IPS-18a (cell line): ENCODE data around the gene TRMT1.
A peak's percentile ranks its signal among the peaks of the same experiment; 100 is the strongest.

Experiments
- H3K27ac ChIP-seq: one replicate; pipeline ENCODE4 v1.5.1; 2013; ENCODE audit warnings: low read length
- H3K27me3 ChIP-seq: one replicate; pipeline ENCODE4 v1.6.1; 2013; ENCODE audit warnings: mild to moderate bottlenecking, low read length; ENCODE audit not compliant: control insufficient read depth, insufficient read depth
- H3K36me3 ChIP-seq: one replicate; pipeline ENCODE4 v1.6.1; 2013; ENCODE audit warnings: low read depth, low read length; ENCODE audit not compliant: control insufficient read depth
- H3K4me1 ChIP-seq: one replicate; pipeline ENCODE4 v1.6.1; 2013; ENCODE audit warnings: low read depth, low read length; ENCODE audit not compliant: control insufficient read depth
- H3K4me3 ChIP-seq: one replicate; pipeline ENCODE4 v1.5.1; 2013; ENCODE audit warnings: low read length
- H3K9ac ChIP-seq: one replicate; pipeline ENCODE4 v1.6.1; 2013; ENCODE audit warnings: mild to moderate bottlenecking, low read length, moderate library complexity
- H3K9me3 ChIP-seq: one replicate; pipeline ENCODE4 v1.6.1; 2013; ENCODE audit warnings: low read depth, low read length; ENCODE audit not compliant: control insufficient read depth

Gene TRMT1

GRCh38 chr19:13102666-13103580 is 13.6 kb downstream of the TRMT1 start, which contains the start of gene LYL1:
LYL1 (minus strand) TSS chr19:13102858; CDS start chr19:13101171, 1,687 bp downstream.
- H3K9me3 ChIP-seq = no peaks in the 10 kb centered on the region
- peaks cover 54% of the 10 kb centered on the region for H3K27me3 ChIP-seq
- H3K4me3 ChIP-seq = peak within 1 kb of the TSS; percentile 33
- no peak within 1 kb of the TSS for H3K9ac ChIP-seq
- no peak within 1 kb of the TSS for H3K27ac ChIP-seq
- peaks cover 5% of the 10 kb centered on the region for H3K36me3 ChIP-seq
- peaks cover 4% of the 10 kb centered on the region for H3K4me1 ChIP-seq

- Histone ChIP-seq H3K4me1 (peaks cover 4% of the 10 kb centered on the region), H3K9me3 (no peaks in the 10 kb centered on the region), H3K27me3 (peaks cover 60% of the 10 kb centered on the region), H3K4me3 (peak overlapping the region; percentile 33), H3K36me3 (peaks cover 1% of the 10 kb centered on the region), H3K27ac (no peak overlapping the region), H3K9ac (no peak overlapping the region)
Observed at GRCh38 chr19:13102416-13102665, 14.2 kb downstream of the TRMT1 start.

GRCh38 chr19:13101590-13102415 is 14.7 kb downstream of the TRMT1 start:
- H3K4me3 ChIP-seq = peak overlapping the region; percentile 33
- no peak overlapping the region for H3K27ac ChIP-seq
- H3K4me1 ChIP-seq = peaks cover 4% of the 10 kb centered on the region
- no peaks in the 10 kb centered on the region for H3K36me3 ChIP-seq
- H3K9me3 ChIP-seq = no peaks in the 10 kb centered on the region
- no peak overlapping the region for H3K9ac ChIP-seq
- peaks cover 65% of the 10 kb centered on the region for H3K27me3 ChIP-seq

GRCh38 chr19:13100841-13101589 is 15.5 kb downstream of the TRMT1 start:
- peaks cover 4% of the 10 kb centered on the region for H3K4me1 ChIP-seq
- H3K27me3 ChIP-seq = peaks cover 73% of the 10 kb centered on the region
- H3K36me3 ChIP-seq = no peaks in the 10 kb centered on the region
- no peak overlapping the region for H3K27ac ChIP-seq
- no peaks in the 10 kb centered on the region for H3K9me3 ChIP-seq
- H3K9ac ChIP-seq = no peak overlapping the region
- H3K4me3 ChIP-seq = no peak overlapping the region

- no peaks in the 10 kb centered on the region for H3K36me3 ChIP-seq
- H3K9me3 ChIP-seq = no peaks in the 10 kb centered on the region
- no peak overlapping the region for H3K9ac ChIP-seq
- H3K4me1 ChIP-seq = peaks cover 4% of the 10 kb centered on the region
- H3K27me3 ChIP-seq = peaks cover 82% of the 10 kb centered on the region
- no peak overlapping the region for H3K4me3 ChIP-seq
- H3K27ac ChIP-seq = no peak overlapping the region
Observed at GRCh38 chr19:13100031-13100588, 16.4 kb downstream of the TRMT1 start.

- H3K27ac ChIP-seq = no peak overlapping the region
Observed at GRCh38 chr19:13099073-13099999, 17.2 kb downstream of the TRMT1 start.

GRCh38 chr19:13098277-13099072 is 18.1 kb downstream of the TRMT1 start:
- Histone ChIP-seq H3K27me3 (peaks cover 98% of the 10 kb centered on the region), H3K9ac (no peak overlapping the region), H3K4me3 (no peak overlapping the region)

More at GRCh38 chr19:13099073-13099999, 17.2 kb downstream of the TRMT1 start:
- Histone ChIP-seq H3K36me3 (no peaks in the 10 kb centered on the region), H3K27me3 (peaks cover 90% of the 10 kb centered on the region), H3K9me3 (no peaks in the 10 kb centered on the region), H3K4me3 (no peak overlapping the region), H3K4me1 (peaks cover 9% of the 10 kb centered on the region), H3K9ac (no peak overlapping the region)

GRCh38 chr19:13097463-13098258 is 18.9 kb downstream of the TRMT1 start:
- H3K4me1 ChIP-seq = peaks cover 6% of the 10 kb centered on the region
- no peak overlapping the region for H3K27ac ChIP-seq
- H3K4me3 ChIP-seq = no peak overlapping the region
- H3K9me3 ChIP-seq = no peaks in the 10 kb centered on the region
- H3K27me3 ChIP-seq = peaks cover 98% of the 10 kb centered on the region
- no peak overlapping the region for H3K9ac ChIP-seq
- H3K36me3 ChIP-seq = no peaks in the 10 kb centered on the region

More at GRCh38 chr19:13098277-13099072, 18.1 kb downstream of the TRMT1 start:
- Histone ChIP-seq H3K4me1 (peaks cover 10% of the 10 kb centered on the region), H3K9me3 (no peaks in the 10 kb centered on the region), H3K27ac (no peak overlapping the region), H3K36me3 (no peaks in the 10 kb centered on the region)

- H3K27me3 ChIP-seq = peaks cover 99% of the 10 kb centered on the region
- no peak overlapping the region for H3K9ac ChIP-seq
- no peaks in the 10 kb centered on the region for H3K9me3 ChIP-seq
- H3K36me3 ChIP-seq = no peaks in the 10 kb centered on the region
- no peak overlapping the region for H3K27ac ChIP-seq
- no peak overlapping the region for H3K4me3 ChIP-seq
- peaks cover 6% of the 10 kb centered on the region for H3K4me1 ChIP-seq
Observed at GRCh38 chr19:13097033-13097462, 19.5 kb downstream of the TRMT1 start.
